ENCODE measurements around the gene MICAL1. TPM values are rescaled to one million over a fixed set of nuclear protein-coding genes. Genes with fewer than 3 reads are reported as not detected.

Gene MICAL1
- total and polyA plus RNA-seq, 2 donors (not counting 1 experiment from before 2014, with no cell fraction given), result 202 to 319 TPM

DNA sequence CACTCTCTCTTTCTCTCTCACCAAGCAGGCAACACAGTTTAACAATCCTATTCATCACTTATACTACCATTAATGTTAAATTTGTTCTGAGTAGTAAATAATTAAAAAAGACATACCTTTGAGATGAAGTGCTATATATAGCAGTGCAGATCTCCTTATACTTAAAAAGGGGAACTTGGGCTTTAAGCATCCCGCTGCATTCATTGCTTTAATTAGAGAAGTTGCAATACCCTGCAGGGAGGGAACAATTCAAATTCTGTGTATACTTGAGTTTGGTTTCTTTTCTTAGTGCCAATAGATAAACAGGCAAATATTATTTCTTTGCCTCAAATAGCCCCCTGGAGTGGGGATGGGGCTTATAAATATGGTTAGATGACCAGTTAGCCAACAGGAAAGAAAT is 38.3 kb upstream of the MICAL1 start:
- Histone ChIP-seq H3K4me1 (ENCODE audit: control insufficient read depth in 2 of 2, insufficient read depth in 2 of 2, low read length in 2 of 2) (peaks cover 8 to 14% of the 10 kb centered on the region in 2 donors), H3K27me3 (replicated peaks in 1 of 4; ENCODE audit: control extremely low read depth in 1 of 4, control insufficient read depth in 3 of 4, insufficient read depth in 4 of 4, low read length in 3 of 4) (no peaks in the 10 kb centered on the region), H3K36me3 (replicated peaks in 1 of 2; ENCODE audit: control extremely low read depth in 1 of 2, control insufficient read depth in 1 of 2, extremely low read depth in 1 of 2, insufficient read depth in 2 of 2, low read length in 1 of 2) (no peaks in the 10 kb centered on the region), H4K20me1 (ENCODE audit: control insufficient read depth, insufficient read depth, low read length, poor library complexity, severe bottlenecking) (no peaks in the 10 kb centered on the region), H3K9ac (ENCODE audit: low read length) (no peak overlapping the region), H2AFZ (ENCODE audit: insufficient read depth, low read depth, low read length, poor library complexity, severe bottlenecking) (no peak overlapping the region), H3K4me2 (replicated peaks; ENCODE audit: low read depth, low read length, poor library complexity, severe bottlenecking) (peak overlapping the region; percentile 29), H3K27ac (ENCODE audit: low read length in 2 of 2) (no peak overlapping the region), H3K4me3 (ENCODE audit: control extremely low read depth in 1 of 5, extremely low read depth in 1 of 5, insufficient read depth in 1 of 5, low read depth in 2 of 5, low read length in 4 of 5) (no peak overlapping the region), H3K9me3 (ENCODE audit: control extremely low read depth in 1 of 3, control insufficient read depth in 2 of 3, insufficient read depth in 1 of 3, low read length in 2 of 3) (no peaks in the 10 kb centered on the region), H3K79me2 (ENCODE audit: control insufficient read depth, insufficient read depth, low read length) (no peaks in the 10 kb centered on the region)
- ATAC-seq (ENCODE audit: low read depth) (peak; percentile 57), DNase-seq (peak; percentile 52)
- intact Hi-C loops (cut with micrococcal nuclease), result no loop called here
- no peaks in the 10 kb centered on the region for H3K27me3 Mint-ChIP-seq
- H3K27ac Mint-ChIP-seq, result no peak overlapping the region
- no peak overlapping the region for H3K4me3 Mint-ChIP-seq
- no peaks in the 10 kb centered on the region for H3K9me3 Mint-ChIP-seq (ENCODE audit: insufficient read depth)
- 0% methylated on average over 1 of the region's 1 CpG for WGBS (ENCODE audit: insufficient coverage)
- peaks cover 22% of the 10 kb centered on the region for H3K4me1 Mint-ChIP-seq
- POLR2A ChIA-PET, result no interaction called here
- CTCF ChIA-PET, result no interaction called here
- TF ChIP-seq EZH2 (IDR thresholded peaks at IDR 0.05; ENCODE audit: borderline replicate concordance, insufficient read depth, low read depth, low read length, poor library complexity, severe bottlenecking) (no peak), CTCF (IDR thresholded peaks at IDR 0.05) (no peak)

- no peak overlapping the region for H3K27ac ChIP-seq (ENCODE audit: low read length in 2 of 2)
- H3K9me3 ChIP-seq (ENCODE audit: control extremely low read depth in 1 of 3, control insufficient read depth in 2 of 3, insufficient read depth in 1 of 3, low read length in 2 of 3), result no peaks in the 10 kb centered on the region
- ChIA-PET CTCF (interaction anchor here (0.9 kb wide), 1 partner anchor 37 kb away, joined by 3 read pairs; no protein-coding TSS in a partner anchor), POLR2A (interaction anchor here (0.5 to 2.1 kb wide), 2 partner anchors 109 to 548 kb away, joined by 4 to 12 read pairs; partner anchors contain the start of gene CD164)
- Mint-ChIP-seq H3K4me3 (no peak overlapping the region), H3K27me3 (no peaks in the 10 kb centered on the region), H3K27ac (peak overlapping the region; percentile 67), H3K4me1 (peaks cover 22% of the 10 kb centered on the region), H3K9me3 (ENCODE audit: insufficient read depth) (no peaks in the 10 kb centered on the region)
- no peak overlapping the region for H3K9ac ChIP-seq (ENCODE audit: low read length)
- intact Hi-C loops (cut with micrococcal nuclease), result no loop called here
- peaks cover 8 to 14% of the 10 kb centered on the region in 2 donors for H3K4me1 ChIP-seq (ENCODE audit: control insufficient read depth in 2 of 2, insufficient read depth in 2 of 2, low read length in 2 of 2)
- peak overlapping the region; percentile 18 for H2AFZ ChIP-seq (ENCODE audit: insufficient read depth, low read depth, low read length, poor library complexity, severe bottlenecking)
- H3K36me3 ChIP-seq (replicated peaks in 1 of 2; ENCODE audit: control extremely low read depth in 1 of 2, control insufficient read depth in 1 of 2, extremely low read depth in 1 of 2, insufficient read depth in 2 of 2, low read length in 1 of 2), result no peaks in the 10 kb centered on the region
- no peaks in the 10 kb centered on the region for H3K27me3 ChIP-seq (replicated peaks in 1 of 4; ENCODE audit: control extremely low read depth in 1 of 4, control insufficient read depth in 3 of 4, insufficient read depth in 4 of 4, low read length in 3 of 4)
- WGBS (ENCODE audit: insufficient coverage), result no CpG with 5 or more reads among the region's 5 CpGs
- no peak overlapping the region for H3K4me2 ChIP-seq (replicated peaks; ENCODE audit: low read depth, low read length, poor library complexity, severe bottlenecking)
- H3K4me3 ChIP-seq (ENCODE audit: control extremely low read depth in 1 of 5, extremely low read depth in 1 of 5, insufficient read depth in 1 of 5, low read depth in 2 of 5, low read length in 4 of 5), result no peak overlapping the region
- H3K79me2 ChIP-seq (ENCODE audit: control insufficient read depth, insufficient read depth, low read length), result no peaks in the 10 kb centered on the region
- DNase-seq, result no peak
- H4K20me1 ChIP-seq (ENCODE audit: control insufficient read depth, insufficient read depth, low read length, poor library complexity, severe bottlenecking), result no peaks in the 10 kb centered on the region
- ATAC-seq (ENCODE audit: low read depth), result no peak
- no peak for TF ChIP-seq CTCF (IDR thresholded peaks at IDR 0.05)
These were observed 35.8 kb upstream of the MICAL1 start for GRCh38 chr6:109491207-109491938.

Data from B cell (primary cell).